GM23338 (cell line): ENCODE measurements around the gene FKTN. TPM values are rescaled to one million over a fixed set of nuclear protein-coding genes. Genes with fewer than 3 reads are reported as not detected.

Experiments
- ATAC-seq: fragments of 200-7000 bp; cut with Tn5 transposase; 3 replicates; pipeline ENCODE4 v1.9.1; 2020
- DNase-seq: peaks from one replicate; pipeline ENCODE4 v3.0.0-alpha.2; 2015; ENCODE audit warnings: low spot score
- H2AFZ ChIP-seq: fragments of 200-600 bp; sonication (generic); 2 replicates; pipeline ENCODE4 v1.8.0; 2016; ENCODE audit warnings: antibody characterized with exemption, mild to moderate bottlenecking, moderate library complexity
- H3F3A ChIP-seq: fragments of 200-600 bp; sonication (generic); replicated peaks from 2 replicates; pipeline ENCODE4 v1.8.0; 2017; ENCODE audit warnings: antibody characterized with exemption, mixed run types, low read depth
- H3K27ac ChIP-seq: fragments of 200-600 bp; sonication (generic); 2 replicates; pipeline ENCODE4 v1.6.1; 2016; ENCODE audit warnings: low read depth
- H3K27me3 ChIP-seq: fragments of 200-600 bp; sonication (generic); 2 replicates; pipeline ENCODE4 v1.8.0; 2016; ENCODE audit warnings: mild to moderate bottlenecking, mixed run types, moderate library complexity; ENCODE audit not compliant: insufficient read depth
- H3K36me3 ChIP-seq: fragments of 200-600 bp; sonication (generic); 2 replicates; pipeline ENCODE4 v1.8.0; 2016; ENCODE audit warnings: mild to moderate bottlenecking; ENCODE audit not compliant: insufficient read depth
- H3K4me1 ChIP-seq: fragments of 200-600 bp; sonication (generic); 2 replicates; pipeline ENCODE4 v1.8.0; 2016; ENCODE audit warnings: mild to moderate bottlenecking, moderate library complexity; ENCODE audit not compliant: insufficient read depth
- H3K4me2 ChIP-seq: fragments of 200-600 bp; sonication (generic); 2 replicates; pipeline ENCODE4 v1.7.1; 2017; ENCODE audit warnings: mixed run types
- H3K4me3 ChIP-seq: fragments of 200-600 bp; sonication (generic); 2 replicates; pipeline ENCODE4 v1.6.1; 2016; ENCODE audit warnings: mixed run types
- H3K79me2 ChIP-seq: fragments of 200-600 bp; sonication (generic); replicated peaks from 2 replicates; pipeline ENCODE4 v1.8.0; 2017; ENCODE audit warnings: mild to moderate bottlenecking; ENCODE audit not compliant: insufficient read depth
- H3K9me2 ChIP-seq: fragments of 200-600 bp; sonication (generic); 2 replicates; pipeline ENCODE4 v1.8.0; 2017; ENCODE audit not compliant: insufficient read depth
- H4K20me1 ChIP-seq: fragments of 200-600 bp; sonication (generic); replicated peaks from 2 replicates; pipeline ENCODE4 v1.8.0; 2017; ENCODE audit warnings: mild to moderate bottlenecking; ENCODE audit not compliant: insufficient read depth
- H3K27ac Mint-ChIP-seq: 2 replicates; pipeline ENCODE4 v1.8.0; 2020; ENCODE audit warnings: inconsistent platforms, mild to moderate bottlenecking, moderate library complexity, mixed read lengths
- H3K27me3 Mint-ChIP-seq: 3 replicates; pipeline ENCODE4 v1.8.0; 2022; ENCODE audit warnings: low read depth, mild to moderate bottlenecking, moderate library complexity, mixed read lengths, inconsistent platforms; ENCODE audit not compliant: insufficient read depth, poor library complexity
- H3K36me3 Mint-ChIP-seq: 3 replicates; pipeline ENCODE4 v1.8.0; 2021; ENCODE audit warnings: low read depth, mild to moderate bottlenecking, inconsistent platforms, moderate library complexity, mixed read lengths
- H3K4me1 Mint-ChIP-seq: 3 replicates; pipeline ENCODE4 v1.8.0; 2020; ENCODE audit warnings: mild to moderate bottlenecking, inconsistent platforms, mixed read lengths
- H3K4me3 Mint-ChIP-seq: 3 replicates; pipeline ENCODE4 v1.8.0; 2021; ENCODE audit warnings: moderate library complexity, mild to moderate bottlenecking, inconsistent platforms, mixed read lengths
- H3K9me3 Mint-ChIP-seq: 3 replicates; pipeline ENCODE4 v1.8.0; 2020; ENCODE audit warnings: moderate library complexity, mild to moderate bottlenecking, inconsistent platforms, mixed read lengths
- ETS1 ChIP-seq: IDR thresholded peaks from 2 replicates; pipeline ENCODE4 v1.6.1; 2016; ENCODE audit warnings: antibody characterized with exemption
- POLR2AphosphoS5 ChIP-seq: IDR thresholded peaks from 2 replicates; pipeline ENCODE4 v1.6.1; 2016; ENCODE audit warnings: antibody characterized with exemption, low read depth
- long read RNA-seq: library from polyadenylated mRNA; unstranded; transcript quantifications from one replicate; pipeline ENCODE4 v2.0.0, GENCODE V29; 2020; ENCODE audit not compliant: unreplicated experiment
- polyA plus RNA-seq: library from polyadenylated mRNA; unstranded; fragments of >200 nt; fragmentation: Nextera tagmentation; extraction: Ambion mirVana; gene quantifications from 2 replicates; pipeline ENCODE4 v1.2.1, GENCODE V29; 2016
- total RNA-seq: library from RNA; depleted of rRNA; stranded (reverse); fragments of >200 nt; shearing (Covaris generic); gene quantifications from 2 replicates; pipeline ENCODE4 v1.2.3, GENCODE V29; 2014; rRNA removed
- TF ChIP-seq, protein P1 (sequence below): fragments of 250-450 bp; sonication (Bioruptor Pico); IDR thresholded peaks from 2 replicates; pipeline ENCODE4 v1.5.0; 2020; ENCODE audit warnings: mild to moderate bottlenecking, moderate library complexity

Gene FKTN
- 9.9 and 32.6 TPM in 2 replicates for total RNA-seq
- polyA plus RNA-seq = 4.7 and 6.8 TPM in 2 replicates
- long read RNA-seq, partial matches to known transcripts = 2 of 5 reads
- long read RNA-seq, other reads (novel, unspliced or antisense) = 3 of 5 reads

- peaks cover 40% of the 10 kb centered on the region for H3K36me3 Mint-ChIP-seq
- peak; percentile 96 for ATAC-seq
- H3K4me3 ChIP-seq = peak within 1 kb of the TSS; percentile 72
Observed at GRCh38 chr9:105557804-105558610, at the start of gene FKTN. Gene FKTN (plus strand): TSS chr9:105558131. CDS start chr9:105575033, 16,902 bp downstream.

More at GRCh38 chr9:105557804-105558610, at the start of gene FKTN:
- TF ChIP-seq, protein P1, sequence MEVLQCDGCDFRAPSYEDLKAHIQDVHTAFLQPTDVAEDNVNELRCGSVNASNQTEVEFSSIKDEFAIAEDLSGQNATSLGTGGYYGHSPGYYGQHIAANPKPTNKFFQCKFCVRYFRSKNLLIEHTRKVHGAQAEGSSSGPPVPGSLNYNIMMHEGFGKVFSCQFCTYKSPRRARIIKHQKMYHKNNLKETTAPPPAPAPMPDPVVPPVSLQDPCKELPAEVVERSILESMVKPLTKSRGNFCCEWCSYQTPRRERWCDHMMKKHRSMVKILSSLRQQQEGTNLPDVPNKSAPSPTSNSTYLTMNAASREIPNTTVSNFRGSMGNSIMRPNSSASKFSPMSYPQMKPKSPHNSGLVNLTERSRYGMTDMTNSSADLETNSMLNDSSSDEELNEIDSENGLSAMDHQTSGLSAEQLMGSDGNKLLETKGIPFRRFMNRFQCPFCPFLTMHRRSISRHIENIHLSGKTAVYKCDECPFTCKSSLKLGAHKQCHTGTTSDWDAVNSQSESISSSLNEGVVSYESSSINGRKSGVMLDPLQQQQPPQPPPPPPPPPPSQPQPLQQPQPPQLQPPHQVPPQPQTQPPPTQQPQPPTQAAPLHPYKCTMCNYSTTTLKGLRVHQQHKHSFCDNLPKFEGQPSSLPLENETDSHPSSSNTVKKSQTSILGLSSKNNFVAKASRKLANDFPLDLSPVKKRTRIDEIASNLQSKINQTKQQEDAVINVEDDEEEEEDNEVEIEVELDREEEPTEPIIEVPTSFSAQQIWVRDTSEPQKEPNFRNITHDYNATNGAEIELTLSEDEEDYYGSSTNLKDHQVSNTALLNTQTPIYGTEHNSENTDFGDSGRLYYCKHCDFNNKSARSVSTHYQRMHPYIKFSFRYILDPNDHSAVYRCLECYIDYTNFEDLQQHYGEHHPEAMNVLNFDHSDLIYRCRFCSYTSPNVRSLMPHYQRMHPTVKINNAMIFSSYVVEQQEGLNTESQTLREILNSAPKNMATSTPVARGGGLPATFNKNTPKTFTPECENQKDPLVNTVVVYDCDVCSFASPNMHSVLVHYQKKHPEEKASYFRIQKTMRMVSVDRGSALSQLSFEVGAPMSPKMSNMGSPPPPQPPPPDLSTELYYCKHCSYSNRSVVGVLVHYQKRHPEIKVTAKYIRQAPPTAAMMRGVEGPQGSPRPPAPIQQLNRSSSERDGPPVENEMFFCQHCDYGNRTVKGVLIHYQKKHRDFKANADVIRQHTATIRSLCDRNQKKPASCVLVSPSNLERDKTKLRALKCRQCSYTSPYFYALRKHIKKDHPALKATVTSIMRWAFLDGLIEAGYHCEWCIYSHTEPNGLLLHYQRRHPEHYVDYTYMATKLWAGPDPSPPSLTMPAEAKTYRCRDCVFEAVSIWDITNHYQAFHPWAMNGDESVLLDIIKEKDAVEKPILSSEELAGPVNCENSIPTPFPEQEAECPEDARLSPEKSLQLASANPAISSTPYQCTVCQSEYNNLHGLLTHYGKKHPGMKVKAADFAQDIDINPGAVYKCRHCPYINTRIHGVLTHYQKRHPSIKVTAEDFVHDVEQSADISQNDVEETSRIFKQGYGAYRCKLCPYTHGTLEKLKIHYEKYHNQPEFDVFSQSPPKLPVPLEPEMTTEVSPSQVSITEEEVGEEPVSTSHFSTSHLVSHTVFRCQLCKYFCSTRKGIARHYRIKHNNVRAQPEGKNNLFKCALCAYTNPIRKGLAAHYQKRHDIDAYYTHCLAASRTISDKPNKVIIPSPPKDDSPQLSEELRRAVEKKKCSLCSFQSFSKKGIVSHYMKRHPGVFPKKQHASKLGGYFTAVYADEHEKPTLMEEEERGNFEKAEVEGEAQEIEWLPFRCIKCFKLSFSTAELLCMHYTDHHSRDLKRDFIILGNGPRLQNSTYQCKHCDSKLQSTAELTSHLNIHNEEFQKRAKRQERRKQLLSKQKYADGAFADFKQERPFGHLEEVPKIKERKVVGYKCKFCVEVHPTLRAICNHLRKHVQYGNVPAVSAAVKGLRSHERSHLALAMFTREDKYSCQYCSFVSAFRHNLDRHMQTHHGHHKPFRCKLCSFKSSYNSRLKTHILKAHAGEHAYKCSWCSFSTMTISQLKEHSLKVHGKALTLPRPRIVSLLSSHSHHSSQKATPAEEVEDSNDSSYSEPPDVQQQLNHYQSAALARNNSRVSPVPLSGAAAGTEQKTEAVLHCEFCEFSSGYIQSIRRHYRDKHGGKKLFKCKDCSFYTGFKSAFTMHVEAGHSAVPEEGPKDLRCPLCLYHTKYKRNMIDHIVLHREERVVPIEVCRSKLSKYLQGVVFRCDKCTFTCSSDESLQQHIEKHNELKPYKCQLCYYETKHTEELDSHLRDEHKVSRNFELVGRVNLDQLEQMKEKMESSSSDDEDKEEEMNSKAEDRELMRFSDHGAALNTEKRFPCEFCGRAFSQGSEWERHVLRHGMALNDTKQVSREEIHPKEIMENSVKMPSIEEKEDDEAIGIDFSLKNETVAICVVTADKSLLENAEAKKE = no peak
- TF ChIP-seq ETS1 = 0 out of 2 replicates have a peak, but pooled peaks have one; percentile 54
- TF ChIP-seq POLR2AphosphoS5 = peak; percentile 83
- 0 out of 2 replicates have a peak, but pooled peaks cover 3% of the 10 kb centered on the region for H3K9me2 ChIP-seq
- no peaks in the 10 kb centered on the region for H4K20me1 ChIP-seq
- H3K4me1 ChIP-seq = peaks cover 6% of the 10 kb centered on the region; the same call in 1 of the 2 replicates
- no peaks in the 10 kb centered on the region for H3F3A ChIP-seq
- H2AFZ ChIP-seq = peak within 1 kb of the TSS; percentile 100
- peak; percentile 94 for DNase-seq
- peaks cover 7% of the 10 kb centered on the region; the same call in 2 of the 3 replicates for H3K4me1 Mint-ChIP-seq
- no peaks in the 10 kb centered on the region; the same call in 1 of the 2 replicates for H3K27me3 ChIP-seq
- no peak within 1 kb of the TSS for H3K27ac ChIP-seq
- H3K9me3 Mint-ChIP-seq = peaks cover 43% of the 10 kb centered on the region
- peaks cover 11% of the 10 kb centered on the region for H3K27me3 Mint-ChIP-seq
- H3K4me2 ChIP-seq = peak within 1 kb of the TSS; percentile 93
- peaks cover 9% of the 10 kb centered on the region for H3K36me3 ChIP-seq
- no peak within 1 kb of the TSS for H3K27ac Mint-ChIP-seq
- peak within 1 kb of the TSS; percentile 89 for H3K4me3 Mint-ChIP-seq
- peaks cover 15% of the 10 kb centered on the region for H3K79me2 ChIP-seq
